Endothelial cell (in vitro differentiated cells): ENCODE data around the gene OTOA. TPM values are rescaled to one million over a fixed set of nuclear protein-coding genes. Genes with fewer than 3 reads are reported as not detected.

Experiments
- DNase-seq: peaks from one replicate; pipeline ENCODE4 v3.0.0; 2021; ENCODE audit warnings: low spot score
- H3K27ac Mint-ChIP-seq: one replicate; pipeline ENCODE4 v1.8.0; 2021; ENCODE audit warnings: mixed read lengths, inconsistent platforms; ENCODE audit not compliant: unreplicated experiment
- H3K27me3 Mint-ChIP-seq: one replicate; pipeline ENCODE4 v1.8.0; 2021; ENCODE audit warnings: mild to moderate bottlenecking, moderate library complexity, mixed read lengths, inconsistent platforms; ENCODE audit not compliant: unreplicated experiment
- H3K36me3 Mint-ChIP-seq: one replicate; pipeline ENCODE4 v1.8.0; 2021; ENCODE audit warnings: mild to moderate bottlenecking, low read depth, mixed read lengths, inconsistent platforms; ENCODE audit not compliant: unreplicated experiment
- H3K4me1 Mint-ChIP-seq: one replicate; pipeline ENCODE4 v1.8.0; 2021; ENCODE audit warnings: mild to moderate bottlenecking, mixed read lengths, inconsistent platforms; ENCODE audit not compliant: unreplicated experiment
- H3K4me3 Mint-ChIP-seq: one replicate; pipeline ENCODE4 v1.8.0; 2021; ENCODE audit warnings: mild to moderate bottlenecking, mixed read lengths, inconsistent platforms; ENCODE audit not compliant: unreplicated experiment
- H3K9me3 Mint-ChIP-seq: one replicate; pipeline ENCODE4 v1.8.0; 2021; ENCODE audit warnings: mixed read lengths, inconsistent platforms; ENCODE audit not compliant: unreplicated experiment
- total RNA-seq: library from RNA; stranded (reverse); fragmentation: NEBNext Ultra II Directional; extraction: Animal tissue kit (Norgen Biotek cat#: 25700); gene quantifications from one replicate; pipeline ENCODE4 v1.2.1, GENCODE V29; 2021; ENCODE audit not compliant: unreplicated experiment
- TF ChIP-seq, protein P1 (sequence below): fragments of 200-600 bp; sonication (generic); IDR thresholded peaks from one replicate; pipeline ENCODE4 v1.5.0; 2021; ENCODE audit warnings: antibody characterized with exemption; ENCODE audit not compliant: unreplicated experiment

OTOA gene
- total RNA-seq, 1 donor from 2014 or later, result not detected

DNA sequence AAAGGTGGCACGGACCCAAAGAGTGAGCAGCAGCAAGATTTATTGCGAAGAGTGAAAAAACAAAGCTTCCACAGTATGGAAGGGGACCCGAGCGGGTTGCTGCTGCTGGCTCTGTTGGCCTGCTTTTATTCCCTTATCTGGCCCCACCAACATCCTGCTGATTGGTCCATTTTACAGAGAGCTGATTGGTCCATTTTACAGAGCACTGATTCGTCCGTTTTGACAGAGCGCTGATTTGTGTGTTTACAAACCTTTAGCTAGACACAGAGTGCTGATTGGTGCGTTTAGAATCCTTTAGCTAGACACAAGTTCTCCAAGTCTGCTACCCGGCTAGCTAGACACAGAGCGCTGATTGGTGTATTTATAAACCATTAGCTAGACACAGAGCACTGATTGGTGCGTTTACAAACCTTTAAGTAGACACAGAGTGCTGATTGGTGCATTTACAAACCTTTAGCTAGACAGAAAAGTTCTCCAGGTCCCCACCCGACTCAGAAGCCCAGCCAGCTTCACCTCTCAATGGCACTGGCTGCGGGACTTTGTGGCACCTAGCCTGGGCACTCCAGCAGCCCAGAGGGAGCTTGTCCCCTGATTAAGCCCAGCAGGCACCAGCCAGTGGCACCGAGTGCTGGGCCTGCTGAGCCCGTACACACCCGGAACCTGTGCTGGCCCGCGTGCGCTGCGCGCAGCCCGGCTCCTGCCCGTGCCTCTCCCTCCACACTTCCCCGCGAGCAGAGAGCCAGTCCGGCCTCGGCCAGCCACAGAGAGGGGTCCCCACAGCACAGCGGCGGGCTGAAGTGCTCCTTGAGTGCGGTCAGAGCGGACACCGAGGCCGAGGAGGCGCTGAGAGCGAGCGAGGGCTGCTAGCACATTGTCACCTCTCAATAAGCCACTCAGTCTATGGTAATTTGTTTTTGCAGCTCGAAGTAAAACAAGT is 26.5 kb upstream of the OTOA start:
- H3K27me3 Mint-ChIP-seq, result peaks cover 1% of the 10 kb centered on the region
- no peak overlapping the region for H3K27ac Mint-ChIP-seq
- H3K4me3 Mint-ChIP-seq, result no peak overlapping the region
- DNase-seq, result no peak
- TF ChIP-seq, protein P1, sequence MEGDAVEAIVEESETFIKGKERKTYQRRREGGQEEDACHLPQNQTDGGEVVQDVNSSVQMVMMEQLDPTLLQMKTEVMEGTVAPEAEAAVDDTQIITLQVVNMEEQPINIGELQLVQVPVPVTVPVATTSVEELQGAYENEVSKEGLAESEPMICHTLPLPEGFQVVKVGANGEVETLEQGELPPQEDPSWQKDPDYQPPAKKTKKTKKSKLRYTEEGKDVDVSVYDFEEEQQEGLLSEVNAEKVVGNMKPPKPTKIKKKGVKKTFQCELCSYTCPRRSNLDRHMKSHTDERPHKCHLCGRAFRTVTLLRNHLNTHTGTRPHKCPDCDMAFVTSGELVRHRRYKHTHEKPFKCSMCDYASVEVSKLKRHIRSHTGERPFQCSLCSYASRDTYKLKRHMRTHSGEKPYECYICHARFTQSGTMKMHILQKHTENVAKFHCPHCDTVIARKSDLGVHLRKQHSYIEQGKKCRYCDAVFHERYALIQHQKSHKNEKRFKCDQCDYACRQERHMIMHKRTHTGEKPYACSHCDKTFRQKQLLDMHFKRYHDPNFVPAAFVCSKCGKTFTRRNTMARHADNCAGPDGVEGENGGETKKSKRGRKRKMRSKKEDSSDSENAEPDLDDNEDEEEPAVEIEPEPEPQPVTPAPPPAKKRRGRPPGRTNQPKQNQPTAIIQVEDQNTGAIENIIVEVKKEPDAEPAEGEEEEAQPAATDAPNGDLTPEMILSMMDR, result no peak
- peaks cover 2% of the 10 kb centered on the region for H3K4me1 Mint-ChIP-seq
- H3K36me3 Mint-ChIP-seq, result peaks cover 19% of the 10 kb centered on the region
- H3K9me3 Mint-ChIP-seq, result no peaks in the 10 kb centered on the region

DNA sequence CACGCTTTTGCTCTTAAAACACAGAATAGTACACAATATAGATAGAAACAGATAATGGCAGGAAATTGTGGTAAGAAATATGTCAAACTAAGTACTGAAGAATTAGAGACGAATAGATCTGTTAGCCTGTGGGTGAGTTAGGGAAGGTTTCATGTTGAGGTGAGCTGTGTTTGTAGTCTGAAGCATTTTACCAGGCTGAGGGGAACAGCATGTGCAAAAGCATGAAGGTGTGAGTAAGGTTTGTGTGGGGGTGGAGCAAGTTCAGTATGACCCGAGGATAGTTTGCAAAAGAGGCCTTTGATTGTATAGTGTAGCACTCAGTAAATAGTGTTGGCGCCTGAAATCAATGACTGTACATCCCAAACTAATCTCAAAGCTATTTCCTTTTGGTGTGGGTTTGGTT is 25.2 kb upstream of the OTOA start:
- H3K4me1 Mint-ChIP-seq, result no peaks in the 10 kb centered on the region
- H3K36me3 Mint-ChIP-seq, result peaks cover 19% of the 10 kb centered on the region
- H3K27ac Mint-ChIP-seq, result no peak overlapping the region
- H3K27me3 Mint-ChIP-seq, result peaks cover 1% of the 10 kb centered on the region
- TF ChIP-seq, protein P1, result no peak
- no peak overlapping the region for H3K4me3 Mint-ChIP-seq
- H3K9me3 Mint-ChIP-seq, result no peaks in the 10 kb centered on the region
- DNase-seq, result no peak

DNA sequence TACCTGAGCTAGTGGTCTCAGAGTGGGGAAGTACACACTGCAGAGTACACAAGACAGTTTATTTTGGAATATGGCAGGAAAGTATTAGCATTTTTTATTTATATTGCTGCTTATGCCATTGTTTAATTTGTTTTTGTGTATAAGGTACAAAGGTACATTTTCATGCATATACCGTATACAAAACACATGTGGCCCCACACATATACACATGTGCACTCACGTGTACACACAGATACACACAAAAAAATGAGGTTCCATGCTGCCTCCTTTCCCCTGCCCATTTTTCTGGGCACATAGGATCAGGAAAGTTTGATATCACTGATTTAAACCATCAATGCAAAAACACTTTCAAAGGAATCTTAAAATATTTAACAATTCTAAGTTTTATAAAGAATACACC is 24.3 kb upstream of the OTOA start:
- DNase-seq, result no peak
- TF ChIP-seq, protein P1, result no peak
- Mint-ChIP-seq H3K27ac (no peak overlapping the region), H3K36me3 (peaks cover 19% of the 10 kb centered on the region), H3K27me3 (peaks cover 1% of the 10 kb centered on the region), H3K9me3 (no peaks in the 10 kb centered on the region), H3K4me3 (no peak overlapping the region), H3K4me1 (no peaks in the 10 kb centered on the region)

DNA sequence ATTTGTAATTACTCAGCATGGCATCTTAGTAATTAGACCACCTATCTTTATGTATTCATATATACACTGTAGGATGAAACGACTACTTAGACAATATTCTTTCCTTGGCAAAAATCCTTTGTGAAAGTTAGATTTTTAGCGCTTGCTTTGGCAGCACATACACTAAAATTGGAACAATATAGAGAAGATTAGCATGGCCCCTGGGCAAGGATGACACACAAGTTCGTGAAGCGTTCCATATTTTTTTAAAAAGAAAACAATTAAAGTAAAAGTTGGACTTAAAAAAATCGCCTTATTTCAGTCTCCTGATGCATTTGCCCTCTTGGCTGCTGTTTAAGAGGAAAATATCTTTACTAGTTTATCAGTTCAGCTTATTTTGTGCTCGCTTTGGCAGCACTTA is 21.9 kb upstream of the OTOA start:
- no peaks in the 10 kb centered on the region for H3K4me1 Mint-ChIP-seq
- no peak overlapping the region for H3K27ac Mint-ChIP-seq
- TF ChIP-seq, protein P1, result no peak
- H3K27me3 Mint-ChIP-seq, result peaks cover 2% of the 10 kb centered on the region
- H3K4me3 Mint-ChIP-seq, result no peak overlapping the region
- no peak for DNase-seq
- H3K9me3 Mint-ChIP-seq, result no peaks in the 10 kb centered on the region
- peaks cover 3% of the 10 kb centered on the region for H3K36me3 Mint-ChIP-seq

DNA sequence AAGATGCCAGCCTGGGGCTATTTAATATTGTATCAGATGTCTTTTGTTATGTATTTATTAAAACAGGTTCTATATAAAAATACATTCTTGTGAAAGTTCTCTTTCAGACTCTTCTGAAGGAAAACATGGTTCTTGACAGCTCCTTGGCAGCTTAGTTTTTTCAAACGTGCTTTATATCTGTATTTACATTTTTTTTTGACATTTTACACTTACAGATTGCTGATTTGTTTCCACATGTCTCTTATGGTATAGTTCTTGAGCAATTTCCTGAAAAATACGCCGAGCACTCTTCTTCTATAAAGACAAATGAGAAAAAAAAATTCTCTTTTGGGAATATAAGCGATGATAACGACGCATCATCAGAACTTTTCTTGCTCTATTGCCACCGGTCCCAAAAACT is 20.9 kb upstream of the OTOA start:
- no peak overlapping the region for H3K27ac Mint-ChIP-seq
- no peak overlapping the region for H3K4me3 Mint-ChIP-seq
- no peaks in the 10 kb centered on the region for H3K9me3 Mint-ChIP-seq
- peaks cover 2% of the 10 kb centered on the region for H3K27me3 Mint-ChIP-seq
- H3K4me1 Mint-ChIP-seq, result no peaks in the 10 kb centered on the region
- no peak for DNase-seq
- TF ChIP-seq, protein P1, result no peak
- H3K36me3 Mint-ChIP-seq, result no peaks in the 10 kb centered on the region
